HG02623 (cell line): ENCODE results near the gene TIMM50.
A peak's percentile ranks its signal among the peaks of the same experiment; 100 is the strongest.
"Not testable (repeated sequence)": the region's sequence is repeated elsewhere in the genome, so short reads cannot be mapped to it uniquely, and the experiment has no call there.

ENCODE experiments used
- ATAC-seq: cut with Tn5 transposase; IDR thresholded peaks from one replicate; pipeline ENCODE4 v1.9.1; 2021; ENCODE audit warnings: moderate library complexity; ENCODE audit not compliant: unreplicated experiment

TIMM50 gene

DNA sequence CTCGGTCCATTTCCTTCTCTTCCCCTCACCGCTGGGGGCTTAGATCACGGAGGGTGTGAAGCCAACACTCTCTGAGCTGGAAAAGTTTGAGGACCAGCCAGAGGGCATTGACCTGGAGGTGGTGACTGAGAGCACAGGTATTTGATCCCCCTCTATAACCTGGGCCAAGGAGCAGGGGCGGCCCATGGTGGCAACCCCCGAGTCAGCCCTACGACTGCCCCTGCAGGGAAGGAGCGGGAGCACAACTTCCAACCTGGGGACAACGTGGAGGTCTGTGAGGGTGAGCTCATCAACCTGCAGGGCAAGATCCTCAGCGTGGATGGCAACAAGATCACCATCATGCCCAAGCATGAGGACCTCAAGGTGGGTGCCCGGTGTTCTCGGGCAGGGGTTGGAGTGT lies 11.6 kb upstream of the TIMM50 start:
- ATAC-seq, result no peak

DNA sequence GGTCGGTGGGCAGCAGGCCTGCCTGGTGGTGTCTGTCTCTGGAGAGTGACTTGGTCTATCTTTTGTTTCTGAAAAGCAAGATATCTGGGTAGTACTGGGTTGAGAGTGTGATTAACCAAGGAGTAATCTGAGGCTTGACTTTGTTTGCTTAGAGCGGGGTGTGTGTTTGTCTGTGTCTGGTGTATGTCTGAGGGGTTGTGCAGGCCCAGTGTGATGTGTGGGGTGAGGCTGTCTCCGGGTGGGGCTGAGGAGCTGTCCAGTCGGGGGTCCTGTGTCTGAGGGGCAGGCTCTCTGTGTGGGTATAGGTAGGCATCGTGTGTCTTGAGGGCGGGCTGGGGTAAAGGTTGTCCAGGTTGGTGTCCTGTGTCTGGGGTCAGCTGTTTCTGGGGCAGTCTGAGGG lies 11.1 kb upstream of the TIMM50 start:
- ATAC-seq, result no peak

DNA sequence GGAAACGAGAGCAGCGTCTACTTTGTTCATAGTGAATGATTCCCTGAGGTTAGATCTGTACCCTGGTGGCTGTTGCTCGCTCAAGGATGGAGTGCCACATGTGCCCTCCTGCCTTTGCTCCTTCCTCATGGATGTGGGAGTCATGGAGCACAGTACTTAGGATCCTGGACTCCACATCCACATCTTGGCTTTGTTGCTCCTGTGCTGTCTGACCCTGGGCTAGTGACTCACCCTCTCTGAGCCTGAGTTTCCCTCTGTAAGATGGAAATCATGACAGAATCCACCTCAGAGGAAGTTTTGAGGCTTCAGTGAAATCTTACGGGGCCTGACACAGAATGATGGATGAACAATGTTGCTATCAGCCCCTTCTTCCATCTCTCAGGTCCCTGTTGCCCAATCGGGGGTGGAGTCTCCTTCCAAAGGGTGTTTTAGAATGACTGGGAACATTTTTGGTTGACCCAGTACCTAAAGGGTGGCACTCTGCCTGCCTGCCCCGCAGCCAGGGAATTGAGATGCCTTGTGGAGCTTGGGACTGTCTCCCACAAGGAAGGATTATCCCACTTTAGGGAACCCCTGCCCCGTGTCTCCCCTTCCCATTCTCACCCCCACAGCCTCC lies 9.8 kb upstream of the TIMM50 start:
- no peak for ATAC-seq

DNA sequence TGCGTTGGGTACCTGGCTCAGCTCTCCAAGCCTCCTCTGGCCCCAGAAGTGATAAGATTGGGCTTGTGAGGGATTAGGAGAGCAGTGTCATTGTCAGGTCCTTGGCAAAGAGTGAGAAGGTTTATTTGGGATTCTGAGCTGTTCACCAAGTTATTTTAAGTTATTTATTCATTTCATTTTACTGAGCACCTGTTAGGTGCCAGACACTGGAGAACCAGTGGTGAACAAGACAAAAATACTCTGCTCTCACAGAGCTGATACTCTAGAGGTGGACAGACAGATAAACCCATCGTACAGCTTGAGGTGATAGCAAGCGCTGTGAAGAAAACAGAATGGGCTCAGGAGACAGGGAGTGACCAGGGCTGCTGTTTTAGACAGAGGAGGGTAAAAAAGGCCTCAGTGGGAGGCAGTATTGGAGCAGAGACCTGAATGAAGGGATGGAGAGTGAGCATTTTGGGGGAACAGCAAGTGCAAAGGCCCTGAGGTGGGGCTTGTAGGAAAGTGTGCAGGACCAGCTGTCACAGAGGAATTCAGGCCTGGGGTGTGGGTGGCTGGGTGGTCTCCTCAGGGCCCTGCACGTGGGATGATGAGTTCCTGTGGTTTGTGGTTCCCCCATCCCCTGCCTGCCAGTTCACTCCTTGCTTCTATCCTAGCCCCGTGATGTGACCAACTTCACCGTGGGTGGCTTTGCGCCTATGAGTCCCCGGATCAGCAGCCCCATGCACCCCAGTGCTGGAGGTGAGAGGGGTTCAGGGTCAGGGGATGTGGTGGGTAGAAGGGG lies 8.7 kb upstream of the TIMM50 start:
- ATAC-seq, result no peak

DNA sequence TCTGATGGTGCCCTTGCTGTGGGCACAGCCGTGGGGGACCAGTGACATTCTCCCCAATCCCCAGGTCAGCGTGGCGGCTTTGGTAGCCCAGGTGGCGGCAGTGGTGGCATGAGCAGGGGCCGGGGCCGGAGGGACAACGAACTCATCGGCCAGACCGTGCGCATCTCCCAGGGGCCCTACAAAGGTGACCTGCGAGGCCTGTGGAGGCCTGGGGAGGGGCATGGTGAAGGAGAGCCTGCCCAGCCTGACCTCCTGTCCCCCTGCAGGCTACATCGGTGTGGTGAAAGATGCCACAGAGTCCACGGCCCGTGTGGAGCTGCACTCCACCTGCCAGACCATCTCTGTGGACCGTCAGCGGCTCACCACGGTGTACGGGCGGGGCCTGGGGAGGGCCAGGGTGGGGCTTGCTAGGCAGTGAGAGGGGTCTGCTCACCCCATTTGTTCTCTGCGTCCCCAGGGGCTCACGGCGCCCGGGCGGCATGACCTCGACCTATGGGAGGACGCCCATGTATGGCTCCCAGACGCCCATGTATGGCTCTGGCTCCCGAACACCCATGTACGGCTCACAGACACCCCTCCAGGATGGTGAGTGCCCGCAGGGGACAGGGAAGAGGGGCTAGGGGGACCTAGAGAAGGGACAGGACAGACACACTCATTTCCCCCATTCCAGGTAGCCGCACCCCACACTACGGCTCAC lies 7.7 kb upstream of the TIMM50 start:
- ATAC-seq, result no peak

DNA sequence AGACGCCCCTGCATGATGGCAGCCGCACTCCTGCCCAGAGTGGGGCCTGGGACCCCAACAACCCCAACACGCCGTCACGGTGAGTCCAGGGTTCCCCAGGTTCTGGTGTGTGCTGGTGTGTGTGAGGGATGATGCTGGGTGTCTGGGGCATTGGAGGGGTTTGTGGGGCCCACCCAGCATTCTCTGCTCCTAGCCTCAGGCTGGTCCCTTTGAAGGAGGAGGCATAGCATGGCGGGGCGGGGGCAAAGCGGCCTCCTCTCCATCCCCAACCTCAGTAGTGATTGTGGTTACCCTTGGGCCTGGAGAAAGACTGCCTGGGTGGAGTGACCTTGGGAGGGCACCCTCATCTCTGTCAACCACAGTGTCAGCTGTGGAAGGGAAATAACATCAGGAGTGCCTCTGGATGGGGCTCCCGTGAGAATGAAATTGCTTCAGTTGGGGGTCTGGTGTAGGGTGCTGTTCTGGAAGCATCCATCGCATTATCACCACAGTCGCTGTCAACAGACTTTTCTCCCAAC lies 7.1 kb upstream of the TIMM50 start:
- no peak for ATAC-seq

DNA sequence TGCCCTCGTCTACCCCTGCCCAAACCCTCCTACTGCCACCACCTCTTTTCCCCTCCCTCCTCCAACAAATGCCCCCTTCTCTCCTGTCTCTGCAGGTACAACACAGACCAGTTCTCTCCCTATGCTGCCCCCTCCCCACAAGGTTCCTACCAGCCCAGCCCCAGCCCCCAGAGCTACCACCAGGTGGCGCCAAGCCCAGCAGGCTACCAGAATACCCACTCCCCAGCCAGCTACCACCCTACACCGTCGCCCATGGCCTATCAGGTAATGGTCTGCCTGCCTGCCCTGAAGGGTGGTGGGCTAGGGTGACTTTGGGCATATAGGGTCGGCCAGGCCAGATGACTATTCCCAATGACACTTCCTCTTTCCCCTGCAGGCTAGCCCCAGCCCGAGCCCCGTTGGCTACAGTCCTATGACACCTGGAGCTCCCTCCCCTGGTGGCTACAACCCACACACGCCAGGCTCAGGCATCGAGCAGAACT lies 6.5 kb upstream of the TIMM50 start:
- no peak for ATAC-seq

DNA sequence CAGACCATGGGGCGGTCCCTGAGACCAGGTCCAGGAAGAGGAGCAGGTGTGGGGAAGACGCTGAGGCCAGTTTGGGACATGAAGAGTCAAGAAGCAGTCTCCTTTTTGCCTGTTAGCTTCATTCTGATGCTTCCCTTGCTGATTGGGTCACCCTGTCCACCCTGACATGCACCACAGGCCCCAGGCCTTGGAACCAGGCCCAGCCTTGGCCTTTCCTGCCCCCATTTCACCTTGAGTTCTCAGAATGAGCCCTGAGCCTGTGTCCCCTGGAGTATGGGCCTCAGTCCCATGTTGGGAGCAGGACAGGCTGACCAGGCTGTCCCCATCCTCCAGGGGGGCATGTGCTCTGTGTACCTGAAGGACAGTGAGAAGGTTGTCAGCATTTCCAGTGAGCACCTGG lies 4.9 kb upstream of the TIMM50 start:
- ATAC-seq, result no peak

DNA sequence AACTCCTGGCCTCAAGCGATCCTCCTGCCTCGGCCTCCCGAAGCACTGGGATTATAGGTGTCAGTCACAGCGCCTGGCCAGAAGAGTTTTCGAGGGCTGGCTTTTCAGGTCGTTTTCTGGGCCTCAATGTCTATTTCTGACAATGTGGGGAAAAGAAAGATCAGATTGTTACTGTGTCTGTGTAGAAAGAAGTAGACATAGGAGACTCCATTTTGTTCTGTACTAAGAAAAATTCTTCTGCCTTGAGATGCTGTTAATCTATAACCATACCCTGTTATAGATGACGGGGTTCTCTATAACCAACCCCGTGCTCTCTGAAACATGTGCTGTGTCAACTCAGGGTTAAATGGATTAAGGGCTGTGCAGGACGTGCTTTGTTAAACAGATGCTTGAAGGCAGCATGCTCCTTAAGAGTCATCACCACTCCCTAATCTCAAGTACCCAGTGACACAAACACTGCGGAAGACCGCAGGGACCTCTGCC lies 1.3 kb upstream of the TIMM50 start:
- not testable (repeated sequence) for ATAC-seq

DNA sequence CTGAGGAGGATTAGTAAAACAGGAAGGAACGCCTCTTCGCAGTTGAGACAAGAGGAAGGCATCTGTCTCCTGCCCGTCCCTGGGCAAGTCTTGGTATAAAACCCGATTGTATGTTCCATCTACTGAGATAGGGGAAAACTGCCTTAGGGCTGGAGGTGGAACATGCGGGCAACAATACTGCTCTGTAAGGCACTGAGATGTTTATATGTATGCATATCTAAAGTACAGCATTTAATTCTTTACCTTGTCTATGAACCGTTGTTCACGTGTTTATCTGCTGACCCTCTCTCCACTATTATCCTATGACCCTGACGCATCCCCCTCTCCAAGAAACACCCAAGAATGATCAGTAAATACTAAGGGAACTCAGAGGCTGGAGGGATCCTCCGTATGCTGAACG lies 722 bp upstream of the TIMM50 start:
- no peak for ATAC-seq

DNA sequence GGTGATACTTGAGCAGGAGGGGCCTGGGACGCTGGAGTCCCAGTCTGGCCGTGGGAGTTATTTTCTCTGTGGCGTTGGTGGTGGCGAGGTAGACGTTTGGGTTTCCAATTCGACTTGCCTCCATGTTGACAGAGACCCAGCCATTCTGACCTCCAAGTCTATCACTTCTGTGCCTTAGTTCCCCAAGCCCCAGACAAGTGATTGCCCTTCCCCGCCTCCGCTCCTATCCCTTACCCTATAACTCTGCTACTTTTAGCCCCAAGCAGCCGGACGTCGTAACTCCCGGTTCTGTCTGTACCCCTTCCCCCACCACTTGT lies 549 bp downstream of the TIMM50 start:
- peak; percentile 5 for ATAC-seq

DNA sequence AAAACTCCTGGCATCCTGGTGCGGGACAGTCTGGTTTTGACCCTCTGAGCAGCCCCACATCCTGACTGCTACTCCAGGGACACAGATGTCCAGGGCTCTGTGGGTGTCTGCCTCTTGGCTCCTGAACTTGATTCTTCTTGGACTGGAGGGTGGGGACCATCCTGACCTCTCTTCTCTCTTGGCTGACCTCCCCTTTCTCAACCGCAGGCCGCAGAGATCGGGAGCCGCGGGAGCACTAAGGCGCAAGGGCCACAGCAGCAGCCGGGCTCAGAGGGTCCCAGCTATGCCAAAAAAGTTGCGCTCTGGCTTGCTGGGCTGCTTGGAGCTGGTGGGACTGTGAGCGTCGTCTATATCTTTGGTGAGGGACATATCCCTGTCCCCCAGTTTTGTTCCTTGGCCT lies 1.0 kb downstream of the TIMM50 start:
- no peak for ATAC-seq

DNA sequence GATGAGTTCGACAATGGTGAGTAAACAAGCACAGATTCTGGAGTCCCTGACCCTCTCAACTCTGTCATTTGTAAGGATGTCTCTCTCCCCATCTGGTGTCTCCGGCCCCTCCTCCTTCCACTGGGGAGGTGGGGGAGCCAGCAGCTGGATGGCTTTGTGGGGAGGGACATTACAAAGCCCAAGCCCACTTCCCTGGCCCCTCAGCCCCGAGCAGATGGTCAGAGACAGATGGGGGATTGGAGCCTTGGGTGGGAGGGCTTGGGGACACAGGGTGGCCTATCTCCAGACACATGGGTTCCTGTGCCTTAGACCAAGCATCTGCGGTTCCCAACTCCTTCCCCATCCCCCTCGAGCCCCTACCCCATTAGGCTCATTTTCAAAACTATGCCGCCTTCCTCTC lies 2.5 kb downstream of the TIMM50 start:
- ATAC-seq, result no peak

DNA sequence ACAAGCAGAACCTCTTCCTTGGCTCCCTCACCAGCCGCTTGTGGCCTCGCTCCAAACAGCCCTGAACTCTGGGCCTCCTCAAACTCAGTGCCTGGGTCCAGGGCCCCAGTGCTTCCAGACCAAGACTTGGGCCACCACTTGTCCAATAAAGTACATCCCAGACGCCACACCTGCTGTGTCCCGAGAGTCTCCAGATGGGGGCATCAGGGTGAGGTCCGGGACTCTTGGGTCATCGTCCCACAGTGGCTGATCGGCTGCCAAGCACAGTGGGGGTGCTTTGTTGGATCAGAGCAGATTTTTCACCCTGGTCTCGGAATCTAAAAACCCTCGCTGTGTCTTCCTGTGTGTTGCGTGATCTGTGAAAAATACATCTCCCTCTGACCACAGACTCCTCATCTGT lies 9.1 kb downstream of the TIMM50 start:
- ATAC-seq, result no peak

DNA sequence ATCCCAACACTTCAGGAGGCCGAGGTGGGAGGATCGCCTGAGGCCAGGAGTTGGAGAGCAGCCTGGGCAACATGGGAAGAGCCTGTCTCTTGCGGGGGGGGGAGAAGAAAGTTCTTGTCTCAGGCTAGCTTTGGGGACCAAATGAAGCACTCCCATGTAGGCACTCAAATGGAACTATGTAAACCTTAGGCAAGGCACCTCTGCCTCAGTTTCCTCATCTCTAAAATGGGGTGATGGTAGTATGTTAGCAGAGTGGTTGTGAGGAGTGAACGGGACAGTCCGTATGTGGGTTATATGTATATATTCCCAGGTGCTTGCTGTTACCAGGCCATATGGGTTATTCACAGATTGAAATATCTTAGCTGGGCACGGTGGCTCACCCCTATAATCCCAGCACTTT lies 11.6 kb downstream of the TIMM50 start:
- ATAC-seq, result no peak

DNA sequence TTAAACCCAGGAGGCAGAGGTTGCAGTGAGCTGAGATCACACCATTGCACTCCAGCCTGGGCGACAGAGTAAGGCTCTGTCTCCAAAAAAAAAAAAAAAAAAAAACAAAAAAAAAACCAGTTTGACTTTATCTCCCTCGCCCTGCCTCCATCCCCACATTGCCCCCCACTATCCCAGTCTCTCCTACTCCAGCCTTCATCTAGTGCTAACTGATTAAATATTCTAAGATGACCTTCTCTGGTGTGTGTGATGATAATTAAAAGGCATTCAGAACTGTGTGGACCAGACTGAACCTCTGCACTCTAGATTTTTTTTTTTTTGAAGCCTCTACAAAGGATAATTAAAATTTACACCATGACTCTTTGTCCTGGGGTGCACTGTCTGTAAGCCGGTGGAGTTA lies 12.2 kb downstream of the TIMM50 start:
- no peak for ATAC-seq

DNA sequence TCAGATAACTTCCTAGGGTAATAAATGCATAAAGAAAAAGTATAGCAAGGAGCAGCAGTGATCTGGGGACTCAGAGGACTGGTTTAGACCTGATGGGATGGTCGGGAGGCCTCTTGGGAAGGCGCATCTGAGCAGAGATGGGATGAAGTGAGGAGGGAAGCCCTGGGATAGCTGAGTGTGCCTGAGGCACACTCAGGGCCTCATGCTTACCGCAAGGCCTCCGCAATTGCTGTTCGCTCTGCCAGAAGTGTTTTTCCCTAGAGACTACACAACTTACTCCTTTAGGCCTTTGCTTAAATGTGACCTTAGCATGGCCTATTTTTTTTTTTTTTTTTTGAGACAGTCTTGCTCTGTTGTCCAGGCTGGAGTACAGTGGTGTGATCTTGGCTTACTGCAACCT lies 14.0 kb downstream of the TIMM50 start:
- no peak for ATAC-seq

DNA sequence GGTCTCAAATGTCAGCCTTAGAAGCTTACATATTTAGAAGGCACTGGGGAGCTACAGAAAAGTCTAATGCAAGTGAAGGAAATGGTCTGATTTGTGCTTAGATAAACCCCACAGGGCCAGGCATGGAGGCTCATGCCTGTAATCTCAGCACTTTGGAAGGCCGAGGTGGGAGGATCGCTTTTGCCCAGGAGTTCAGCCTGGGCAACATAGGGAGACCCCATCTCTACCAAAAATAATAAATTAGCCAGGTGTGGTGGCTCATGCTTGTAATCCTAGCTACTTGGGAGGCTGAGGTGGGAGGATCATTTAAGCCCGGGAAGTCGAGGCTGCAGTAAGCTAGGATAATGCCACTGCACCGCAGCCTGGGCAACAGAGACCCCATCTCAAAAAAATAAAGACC lies 15.4 kb downstream of the TIMM50 start:
- no peak for ATAC-seq

DNA sequence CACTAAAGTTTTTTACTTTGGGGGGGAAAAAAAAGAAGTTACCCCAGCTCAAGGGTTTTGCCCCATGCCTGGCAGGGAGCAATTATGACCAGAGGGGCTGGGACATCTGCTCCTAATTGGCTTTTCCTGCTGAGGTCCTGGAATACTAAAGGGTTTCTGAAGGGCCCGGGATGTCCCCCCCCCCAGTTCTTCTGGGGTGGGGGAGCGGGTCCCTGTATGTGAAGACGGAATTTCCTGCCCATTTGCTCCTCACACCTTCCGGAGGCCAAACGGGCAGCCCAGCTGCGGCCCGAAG lies 17.0 kb downstream of the TIMM50 start:
- ATAC-seq, result no peak

DNA sequence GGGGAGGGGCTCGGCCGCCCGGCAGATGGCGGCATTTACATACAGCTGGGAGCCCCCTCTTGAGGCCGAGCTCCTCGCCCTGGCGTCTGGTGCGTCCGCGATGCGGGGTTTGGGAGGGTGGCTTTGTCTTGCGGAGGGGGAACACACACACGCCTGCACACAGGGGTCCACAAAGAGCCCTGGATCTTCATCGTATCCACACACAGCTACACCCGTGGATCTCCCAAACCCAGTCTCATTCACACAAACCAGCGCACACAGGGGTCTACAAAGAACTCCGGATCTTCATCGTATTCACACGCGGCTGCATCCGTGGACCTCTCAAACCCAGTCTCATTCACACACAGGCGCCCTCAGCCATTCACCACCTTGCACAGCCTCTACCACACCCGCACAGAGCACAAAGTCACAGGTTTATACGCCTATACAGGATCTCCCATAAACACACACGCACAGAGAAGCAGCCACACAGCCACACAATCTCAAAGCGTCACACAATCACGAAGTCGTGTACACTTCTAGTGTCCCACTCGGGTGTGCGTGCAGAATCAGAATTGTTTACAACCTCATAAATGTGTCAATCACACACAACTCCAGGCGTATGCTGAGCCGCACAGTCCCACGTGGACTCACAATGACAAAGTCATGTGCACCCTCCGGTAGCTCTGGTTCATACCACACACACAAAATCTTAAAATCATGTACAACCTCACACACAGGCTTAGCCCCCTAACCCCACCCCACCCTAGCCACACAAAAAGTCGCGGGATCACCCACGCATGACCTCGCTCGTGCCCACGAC lies 17.6 kb downstream of the TIMM50 start:
- ATAC-seq, result no peak
